Stimulated activated CD8-positive, alpha-beta memory T cell treated with anti-CD3 and anti-CD28 coated beads, Interleukin-7, amount 100 ng/mL, for 4 hours (primary cell): ENCODE results near the gene TBC1D24.
A peak's percentile ranks its signal among the peaks of the same experiment; 100 is the strongest.
"Not testable (repeated sequence)": the region's sequence is repeated elsewhere in the genome, so short reads cannot be mapped to it uniquely, and the experiment has no call there.

Experiments
- DNase-seq, 2 donors: peaks; one replicate each; pipeline ENCODE4 v3.0.0-alpha.2; 2020; ENCODE audit warnings: low read depth in 2 of 2

The TBC1D24 gene

DNA sequence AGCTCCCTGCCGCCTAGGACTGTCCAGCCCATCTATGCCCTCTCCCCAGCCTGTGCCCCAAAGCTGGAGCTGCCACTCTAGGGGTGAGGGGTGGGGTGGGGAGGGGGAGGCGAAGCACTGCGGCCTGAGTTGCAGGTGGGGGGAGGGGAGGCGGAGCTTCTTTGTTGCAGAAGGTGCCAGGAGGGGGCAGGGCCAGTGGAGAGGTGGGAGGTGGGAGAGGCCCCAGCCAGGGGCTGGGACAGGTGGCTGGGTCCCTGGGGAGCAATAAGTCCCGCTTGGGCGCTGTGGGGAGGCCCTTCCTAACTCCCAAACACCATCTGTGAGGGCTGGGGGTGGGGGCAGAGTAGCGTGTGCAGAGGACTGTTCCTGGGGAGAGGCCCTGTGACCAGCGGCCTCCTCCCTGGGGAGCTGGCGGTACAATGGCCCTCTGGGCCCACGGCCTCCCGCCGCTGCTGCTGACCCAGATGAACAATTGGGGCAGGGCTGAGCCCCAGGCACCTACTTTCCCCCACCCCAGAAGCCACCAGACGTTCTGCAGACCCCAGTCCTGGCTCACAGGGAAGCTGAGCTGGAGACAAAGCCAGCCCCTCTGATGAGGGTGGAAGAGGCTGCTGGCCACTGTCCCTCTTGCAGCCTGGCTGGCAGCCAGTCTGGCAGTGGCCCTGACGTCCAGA, 6.1 kb upstream of the TBC1D24 start:
- no peak for DNase-seq

DNA sequence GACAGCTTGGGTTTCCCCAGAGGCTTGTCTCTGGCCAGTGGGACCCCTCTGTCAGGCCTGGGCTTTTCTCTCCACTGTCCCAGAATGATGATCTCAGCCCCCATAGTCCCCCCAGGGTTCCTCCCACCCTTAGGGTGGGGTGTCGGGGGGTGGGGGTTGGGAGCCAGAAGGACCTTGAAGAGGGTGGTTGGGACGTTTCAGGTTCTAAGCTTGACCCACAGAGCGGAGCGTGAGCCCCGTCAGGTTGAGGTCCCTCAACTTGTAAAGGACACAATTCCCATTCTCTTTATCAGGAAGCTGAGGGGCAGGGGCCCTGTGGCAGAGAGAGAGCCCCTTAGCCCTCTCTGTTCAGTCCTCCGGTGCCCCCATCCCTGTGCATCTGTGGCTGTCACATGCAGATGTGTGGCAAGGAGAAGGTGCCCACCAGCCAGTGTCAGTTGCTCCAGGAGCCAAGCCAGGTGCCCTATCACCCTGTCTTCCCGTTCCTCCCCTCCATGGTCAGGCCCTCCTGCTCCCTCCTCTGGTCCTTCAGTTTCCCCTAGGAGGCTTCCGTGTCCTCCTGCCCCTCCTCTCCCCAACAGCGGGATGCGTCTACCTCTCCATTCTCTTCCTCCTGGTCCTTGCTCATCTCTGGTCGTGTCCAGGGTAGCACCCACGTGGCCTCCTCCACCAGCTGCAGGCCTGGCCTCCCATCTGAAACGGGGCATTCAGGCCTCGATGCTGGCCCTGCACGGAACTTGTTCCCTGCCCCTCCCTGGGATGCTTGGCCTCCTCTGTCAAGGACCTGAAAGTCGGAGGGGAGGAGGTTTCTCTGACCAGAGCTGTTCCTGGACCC, 5.3 kb upstream of the TBC1D24 start:
- DNase-seq: no peak

DNA sequence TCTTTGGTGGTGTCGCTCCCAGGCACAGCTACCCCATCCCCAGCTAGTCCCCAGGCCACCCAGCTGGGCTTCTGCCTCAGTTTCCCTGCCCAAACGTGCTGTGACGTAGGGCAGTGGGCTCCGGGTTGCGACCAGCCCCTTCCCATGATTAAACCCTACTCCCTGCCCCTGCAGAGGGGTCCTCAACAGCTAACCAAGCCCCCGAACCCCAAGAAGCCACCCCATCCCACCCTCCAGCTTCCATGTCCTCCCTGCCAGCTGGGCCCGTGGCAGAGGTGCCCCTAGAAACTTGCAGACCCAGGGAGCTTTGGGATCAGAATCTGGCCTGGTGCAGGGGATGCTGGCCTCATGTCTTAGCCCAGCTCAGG, 4.7 kb upstream of the TBC1D24 start:
- DNase-seq: no peak

DNA sequence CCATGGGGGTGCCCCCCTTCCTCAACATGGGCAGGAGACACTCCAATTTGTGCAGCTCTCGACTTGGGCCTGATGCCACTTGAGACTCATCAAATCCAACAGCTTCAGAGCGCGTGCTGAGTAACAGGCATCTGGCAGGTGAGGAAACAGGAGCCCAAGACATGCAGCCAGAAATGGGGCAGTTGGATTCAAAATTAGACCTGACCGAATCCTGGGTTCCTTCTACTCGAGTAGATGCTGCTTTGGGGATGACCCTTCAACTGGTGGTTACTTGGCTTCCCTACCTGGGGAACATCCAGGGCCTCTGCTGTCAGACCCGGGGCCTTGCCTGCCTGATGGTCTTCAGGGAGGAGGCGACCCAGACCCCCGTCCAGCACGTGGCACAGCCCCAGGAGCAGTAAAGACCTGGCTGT, 4.3 kb upstream of the TBC1D24 start:
- DNase-seq: no peak

DNA sequence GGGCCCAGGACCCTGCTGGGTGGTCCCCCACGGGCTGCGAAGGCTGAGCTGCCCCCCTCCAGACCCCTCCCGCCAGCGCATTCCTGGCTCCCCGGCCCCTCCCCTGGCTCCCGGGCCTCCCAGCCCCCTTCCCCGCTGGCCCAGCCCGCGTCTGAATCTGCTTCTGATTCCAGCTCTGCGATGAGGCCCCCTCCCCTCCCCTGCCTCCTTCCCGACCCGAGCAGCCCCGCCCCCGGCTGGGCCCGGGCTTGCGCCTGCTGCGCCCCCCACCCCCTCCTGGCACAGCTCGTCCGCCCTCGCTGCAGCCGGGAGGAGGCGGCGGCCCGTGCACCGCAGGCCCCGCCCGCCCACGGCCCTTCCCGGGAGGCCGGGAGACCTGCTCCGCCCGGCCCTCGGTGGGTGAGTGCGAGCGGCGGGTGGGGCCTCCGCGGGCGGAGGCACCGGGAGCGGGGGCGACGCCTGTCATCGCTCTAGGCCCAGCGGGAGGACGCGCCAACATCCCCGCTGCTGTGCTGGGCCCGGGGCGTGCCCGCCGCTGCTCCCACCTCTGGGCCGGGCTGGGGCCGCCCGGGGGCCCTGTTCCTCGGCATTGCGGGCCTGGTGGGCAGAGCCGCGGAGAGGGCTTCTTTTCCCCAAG, 3.8 kb upstream of the TBC1D24 start, which contains the start of gene NTN3:
TSS of gene NTN3 (plus strand) at position 282 of the 637 bp plus-strand sequence. CDS start 405 bp downstream, outside the sequence.
- no peak for DNase-seq

DNA sequence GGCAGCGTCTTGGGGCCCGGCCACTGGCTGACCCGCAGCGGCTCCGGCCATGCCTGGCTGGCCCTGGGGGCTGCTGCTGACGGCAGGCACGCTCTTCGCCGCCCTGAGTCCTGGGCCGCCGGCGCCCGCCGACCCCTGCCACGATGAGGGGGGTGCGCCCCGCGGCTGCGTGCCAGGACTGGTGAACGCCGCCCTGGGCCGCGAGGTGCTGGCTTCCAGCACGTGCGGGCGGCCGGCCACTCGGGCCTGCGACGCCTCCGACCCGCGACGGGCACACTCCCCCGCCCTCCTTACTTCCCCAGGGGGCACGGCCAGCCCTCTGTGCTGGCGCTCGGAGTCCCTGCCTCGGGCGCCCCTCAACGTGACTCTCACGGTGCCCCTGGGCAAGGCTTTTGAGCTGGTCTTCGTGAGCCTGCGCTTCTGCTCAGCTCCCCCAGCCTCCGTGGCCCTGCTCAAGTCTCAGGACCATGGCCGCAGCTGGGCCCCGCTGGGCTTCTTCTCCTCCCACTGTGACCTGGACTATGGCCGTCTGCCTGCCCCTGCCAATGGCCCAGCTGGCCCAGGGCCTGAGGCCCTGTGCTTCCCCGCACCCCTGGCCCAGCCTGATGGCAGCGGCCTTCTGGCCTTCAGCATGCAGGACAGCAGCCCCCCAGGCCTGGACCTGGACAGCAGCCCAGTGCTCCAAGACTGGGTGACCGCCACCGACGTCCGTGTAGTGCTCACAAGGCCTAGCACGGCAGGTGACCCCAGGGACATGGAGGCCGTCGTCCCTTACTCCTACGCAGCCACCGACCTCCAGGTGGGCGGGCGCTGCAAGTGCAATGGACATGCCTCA, 3.1 kb upstream of the TBC1D24 start:
- no peak for DNase-seq

DNA sequence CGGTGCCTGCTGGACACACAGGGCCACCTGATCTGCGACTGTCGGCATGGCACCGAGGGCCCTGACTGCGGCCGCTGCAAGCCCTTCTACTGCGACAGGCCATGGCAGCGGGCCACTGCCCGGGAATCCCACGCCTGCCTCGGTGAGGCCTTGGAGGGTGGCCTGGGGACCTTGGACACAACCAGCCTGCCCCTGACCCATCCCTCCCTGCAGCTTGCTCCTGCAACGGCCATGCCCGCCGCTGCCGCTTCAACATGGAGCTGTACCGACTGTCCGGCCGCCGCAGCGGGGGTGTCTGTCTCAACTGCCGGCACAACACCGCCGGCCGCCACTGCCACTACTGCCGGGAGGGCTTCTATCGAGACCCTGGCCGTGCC, 2.5 kb upstream of the TBC1D24 start:
- no peak for DNase-seq

DNA sequence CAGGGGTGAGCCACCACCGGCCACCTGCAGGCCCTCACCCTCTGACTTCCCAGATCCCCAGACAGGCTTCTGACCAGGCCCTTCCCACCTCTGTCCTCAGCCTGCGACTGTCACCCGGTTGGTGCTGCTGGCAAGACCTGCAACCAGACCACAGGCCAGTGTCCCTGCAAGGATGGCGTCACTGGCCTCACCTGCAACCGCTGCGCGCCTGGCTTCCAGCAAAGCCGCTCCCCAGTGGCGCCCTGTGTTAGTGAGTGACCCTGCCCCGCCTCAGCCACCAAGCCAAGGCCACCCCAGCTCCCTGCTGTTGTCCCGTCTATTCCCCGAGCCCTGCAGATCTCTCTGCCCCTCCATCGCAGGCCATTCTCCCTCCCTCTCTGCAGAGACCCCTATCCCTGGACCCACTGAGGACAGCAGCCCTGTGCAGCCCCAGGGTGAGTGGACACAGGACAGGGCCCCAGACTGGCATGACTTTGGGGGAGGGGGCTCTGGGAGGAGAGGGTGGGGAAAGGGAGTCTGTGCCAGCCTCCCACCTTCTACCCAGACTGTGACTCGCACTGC, 2.0 kb upstream of the TBC1D24 start:
- no peak for DNase-seq

DNA sequence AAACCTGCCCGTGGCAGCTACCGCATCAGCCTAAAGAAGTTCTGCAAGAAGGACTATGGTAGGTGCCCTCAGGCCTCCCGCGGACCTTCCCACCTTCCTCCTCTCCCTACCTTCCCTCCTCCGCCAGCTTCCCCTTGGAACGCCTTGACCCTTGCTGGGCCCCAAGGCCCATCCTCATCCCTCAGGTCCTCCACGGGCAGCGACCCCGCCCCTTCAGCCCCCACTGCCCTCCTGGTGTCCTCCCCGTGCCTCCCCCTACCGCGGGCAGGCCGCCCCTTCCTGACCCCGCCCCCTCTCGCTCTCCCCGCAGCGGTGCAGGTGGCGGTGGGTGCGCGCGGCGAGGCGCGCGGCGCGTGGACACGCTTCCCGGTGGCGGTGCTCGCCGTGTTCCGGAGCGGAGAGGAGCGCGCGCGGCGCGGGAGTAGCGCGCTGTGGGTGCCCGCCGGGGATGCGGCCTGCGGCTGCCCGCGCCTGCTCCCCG, 1.4 kb upstream of the TBC1D24 start:
- peak in 1 of 2 donors; percentile 37 for DNase-seq

DNA sequence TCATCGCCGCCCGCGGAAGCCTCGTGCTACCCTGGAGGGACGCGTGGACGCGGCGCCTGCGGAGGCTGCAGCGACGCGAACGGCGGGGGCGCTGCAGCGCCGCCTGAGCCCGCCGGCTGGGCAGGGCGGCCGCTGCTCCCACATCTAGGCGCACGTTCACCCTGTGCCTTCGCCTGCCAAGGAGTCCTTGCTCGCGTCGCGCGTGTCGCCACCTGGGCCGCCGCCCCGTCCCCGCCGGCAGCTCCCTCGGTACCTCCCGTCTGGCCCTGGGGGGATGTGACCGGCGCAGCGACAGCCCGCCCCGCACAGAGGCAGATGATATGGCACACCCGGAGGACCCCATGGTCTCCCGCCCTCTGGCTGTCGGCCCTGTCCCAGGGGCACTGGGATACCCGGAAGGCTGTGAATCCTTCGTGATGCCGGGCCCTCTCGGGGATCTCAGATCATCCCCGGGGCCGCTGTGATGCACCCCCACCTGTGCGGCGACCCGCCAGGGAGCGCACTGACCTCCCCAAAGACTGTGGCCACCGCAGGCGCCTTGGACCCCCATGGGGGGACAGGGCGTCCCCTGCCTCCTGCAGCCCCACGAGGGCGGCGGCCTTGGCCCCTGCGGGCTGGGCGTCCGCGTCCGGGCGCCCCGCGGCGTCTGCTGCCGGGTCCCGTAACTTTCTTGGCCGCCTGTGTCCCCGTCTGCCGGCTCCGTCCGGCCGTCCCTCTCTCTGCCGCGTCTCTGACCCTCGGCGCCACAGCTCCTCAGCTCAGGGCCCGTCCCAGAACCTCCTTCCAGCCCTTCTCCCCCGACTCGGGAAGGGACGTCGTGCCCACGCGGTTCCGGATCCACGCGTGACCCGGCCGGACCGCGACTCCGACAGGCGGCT, 689 bp upstream of the TBC1D24 start:
- peak; percentile 26 to 58 for DNase-seq

DNA sequence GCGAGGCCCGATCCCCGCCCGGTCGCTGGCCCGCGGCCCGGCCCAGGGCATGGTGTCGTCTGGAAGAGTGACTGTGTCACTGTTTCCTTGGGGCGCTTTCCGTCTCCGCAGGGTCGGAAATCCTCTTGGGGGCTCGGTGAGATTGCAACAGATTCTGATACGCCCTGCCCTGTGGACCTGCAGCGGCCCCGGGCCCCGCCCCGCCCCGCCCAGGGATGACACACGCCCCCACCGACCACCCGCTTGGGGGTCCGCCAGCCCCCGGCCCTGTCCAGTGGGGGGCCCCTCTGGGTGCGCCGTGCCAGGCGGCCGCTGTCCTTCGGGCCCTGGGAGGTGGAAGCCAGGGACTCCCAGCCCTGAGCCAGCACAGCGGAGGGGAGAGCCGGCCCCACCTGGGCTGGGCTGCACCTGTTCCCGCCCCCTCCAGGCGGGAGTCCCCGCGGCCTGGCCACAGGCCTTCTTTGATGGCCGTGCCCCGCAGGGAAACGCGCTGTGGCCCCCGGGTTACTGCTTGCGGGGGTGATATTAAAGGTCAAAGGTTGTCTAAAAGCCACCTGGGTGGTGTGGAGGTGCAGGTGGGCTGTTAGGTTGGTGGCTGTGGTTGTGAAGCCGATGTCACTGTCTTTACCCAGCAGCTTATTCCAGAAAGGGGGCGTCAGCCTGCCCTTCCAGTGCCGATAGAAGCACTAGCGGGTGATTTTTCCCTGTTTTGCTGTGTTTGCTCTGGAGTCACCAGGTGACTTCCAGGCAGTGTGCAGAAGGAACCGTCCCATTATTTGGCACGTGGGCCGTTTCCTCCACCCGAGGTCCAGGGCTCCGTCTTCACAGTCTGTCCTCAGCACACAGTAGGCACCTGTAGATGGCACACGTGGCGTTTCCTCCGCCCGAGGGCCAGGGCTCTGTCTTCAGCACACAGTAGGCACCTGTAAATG, 752 bp downstream of the TBC1D24 start:
- DNase-seq: peak in 1 of 2 donors; percentile 44

DNA sequence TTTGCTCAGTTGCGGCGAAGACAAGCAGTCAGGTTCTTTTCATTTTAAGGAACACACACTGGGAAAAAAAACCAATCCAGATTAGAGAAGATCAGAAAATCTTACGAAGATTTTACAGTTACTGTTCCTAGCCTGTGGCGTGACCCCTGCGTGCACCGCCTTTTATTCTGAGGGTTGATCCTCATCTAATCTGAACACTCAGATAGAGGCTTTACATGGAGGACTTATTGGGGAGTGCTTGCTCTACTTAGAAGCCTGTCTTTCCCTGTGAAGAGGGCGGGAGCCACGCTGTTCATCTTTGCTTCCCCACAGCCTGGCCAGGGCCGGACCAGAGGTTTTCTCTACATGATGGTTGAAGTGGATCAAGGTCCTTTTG, 1.4 kb downstream of the TBC1D24 start:
- DNase-seq: no peak

DNA sequence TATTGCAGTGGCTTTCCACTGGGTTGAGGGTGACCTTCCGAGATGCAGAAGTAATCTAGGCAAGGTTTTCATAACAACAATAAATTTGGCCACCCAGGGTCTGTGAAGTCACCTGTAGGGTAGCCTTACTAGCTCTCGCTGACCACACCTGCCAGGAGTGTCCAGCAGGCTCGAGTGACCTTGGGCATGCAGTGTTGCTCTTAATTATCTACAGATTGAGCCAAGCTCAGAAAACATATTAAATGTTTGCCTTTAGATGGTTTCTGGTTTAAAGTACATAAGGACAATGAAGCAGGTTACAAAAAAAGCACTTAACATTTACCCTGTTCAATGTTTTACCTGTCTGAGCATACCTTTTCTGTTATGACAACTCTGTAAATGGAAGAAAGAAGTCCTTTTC, 1.8 kb downstream of the TBC1D24 start:
- DNase-seq: no peak

DNA sequence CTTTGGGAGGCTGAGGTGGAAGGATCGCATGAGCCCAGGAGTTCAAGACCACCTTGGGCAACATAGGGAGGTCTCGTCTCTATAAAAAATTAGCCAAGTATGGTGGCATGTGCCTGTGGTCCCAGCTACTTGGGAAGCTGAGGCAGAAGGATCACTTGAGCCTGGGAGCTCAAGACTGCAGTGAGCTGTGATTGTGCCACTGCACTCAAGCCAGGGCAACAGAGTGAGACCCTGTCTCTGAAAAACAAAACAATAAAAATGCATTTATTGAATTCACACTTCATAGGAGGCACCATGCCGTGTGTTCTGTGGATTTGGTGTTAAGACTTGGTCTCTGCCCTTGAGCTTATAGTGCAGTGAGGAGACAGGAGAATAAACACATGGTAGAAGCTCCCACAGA, 2.4 kb downstream of the TBC1D24 start:
- DNase-seq: no peak

DNA sequence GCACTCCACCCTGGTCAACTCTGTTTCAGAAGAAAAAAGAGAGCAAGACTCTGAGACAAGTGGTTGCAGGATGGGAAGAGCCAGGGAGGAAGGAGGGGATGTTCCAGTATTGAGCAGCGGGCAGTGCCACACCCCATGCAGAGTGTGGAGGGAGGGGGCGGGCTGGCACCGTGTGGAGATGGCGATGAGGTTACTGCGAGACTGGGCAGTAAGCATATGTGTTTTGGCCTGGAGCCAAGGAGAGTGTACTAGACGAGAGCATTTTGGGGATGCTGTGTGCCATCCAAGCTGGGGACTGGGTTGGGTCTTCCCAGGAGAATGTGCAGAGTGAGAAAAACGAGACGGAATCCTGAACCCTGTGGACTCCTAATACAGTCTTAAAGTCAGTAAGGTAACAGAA, 3.4 kb downstream of the TBC1D24 start:
- no peak for DNase-seq

DNA sequence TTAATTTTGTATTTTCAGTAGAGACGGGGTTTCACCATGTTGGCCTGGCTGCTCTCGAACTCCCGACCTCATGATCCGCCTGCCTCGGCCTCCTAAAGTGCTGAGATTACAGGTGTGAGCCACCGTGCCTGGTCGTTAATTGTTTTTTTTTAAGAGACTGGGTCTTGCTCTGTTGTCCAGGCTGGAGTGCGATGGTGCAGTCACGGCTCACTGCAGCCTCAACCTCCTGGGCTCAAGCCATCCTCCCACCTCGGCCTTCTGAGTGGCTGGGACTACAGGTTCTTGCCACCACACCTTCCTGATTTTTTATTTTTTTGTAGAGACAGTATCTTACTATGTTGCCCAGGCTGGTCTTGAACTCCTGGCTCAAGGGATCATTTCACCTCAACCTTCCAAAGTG, 5.1 kb downstream of the TBC1D24 start:
- not testable (repeated sequence) for DNase-seq

DNA sequence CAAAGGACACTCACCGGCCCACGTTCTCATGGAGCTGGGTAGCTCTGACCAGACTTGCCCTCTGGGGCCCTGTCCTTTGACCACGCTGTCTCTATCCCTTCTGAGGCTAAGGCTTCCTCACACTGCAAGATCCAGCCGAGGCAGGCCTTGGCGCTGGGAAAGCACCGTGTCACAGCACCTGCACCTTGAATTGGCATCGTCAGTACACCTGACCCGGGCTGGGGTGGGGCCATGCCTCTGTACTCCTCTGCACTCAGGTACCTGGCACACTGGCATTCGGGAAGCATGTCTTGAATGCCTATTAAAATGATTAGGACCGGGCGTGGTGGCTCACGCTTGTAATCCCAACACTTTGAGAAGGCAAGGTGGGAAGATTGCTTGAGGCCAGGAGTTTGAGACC, 6.0 kb downstream of the TBC1D24 start:
- no peak for DNase-seq

DNA sequence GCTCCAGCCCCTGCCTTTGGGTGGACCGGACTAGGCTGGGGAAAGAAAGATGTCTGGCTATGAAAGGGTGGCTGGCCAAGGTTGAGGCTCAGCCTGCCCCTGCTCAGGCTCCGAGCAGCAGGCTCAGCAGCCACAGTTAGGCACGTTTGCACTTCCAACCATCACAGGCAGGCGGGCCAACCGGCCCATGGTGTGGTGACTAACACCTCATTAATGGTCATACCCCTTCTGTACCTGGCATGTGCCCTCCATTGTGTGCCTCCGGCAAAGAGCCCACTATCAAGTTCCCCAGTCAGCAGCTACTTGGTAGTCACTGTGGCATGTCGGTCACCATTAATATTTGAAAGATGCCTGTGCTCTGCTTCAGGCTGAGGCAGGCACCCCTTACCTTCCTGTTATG, 6.7 kb downstream of the TBC1D24 start:
- no peak for DNase-seq

DNA sequence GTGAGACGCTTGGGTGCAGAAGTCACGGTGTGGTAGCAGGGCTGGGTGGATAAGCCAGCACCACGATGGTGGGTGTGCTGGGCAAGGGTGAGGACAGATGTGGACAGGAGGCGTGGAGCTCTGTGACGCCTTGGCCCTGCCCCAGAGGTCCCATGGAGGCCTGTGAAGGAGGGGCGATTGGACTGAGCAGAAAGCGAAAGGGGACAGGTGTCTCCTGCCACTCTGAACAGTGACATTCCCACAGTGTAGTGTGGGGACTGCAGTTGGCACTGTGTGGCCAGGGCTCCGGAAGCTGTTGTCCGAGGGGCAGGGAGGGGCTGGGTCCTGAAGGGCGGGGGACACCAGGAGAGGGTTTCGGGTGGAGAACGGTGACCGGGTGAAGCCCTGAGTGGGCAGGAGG, 7.3 kb downstream of the TBC1D24 start:
- DNase-seq: no peak
